Endodermal cell (in vitro differentiated cells): ENCODE measurements around the gene APCDD1. TPM values are rescaled to one million over a fixed set of nuclear protein-coding genes. Genes with fewer than 3 reads are reported as not detected.

Experiments
- DNase-seq: peaks from one replicate; pipeline ENCODE4 v3.0.0-alpha.2; 2017
- H3K27ac ChIP-seq: 2 replicates; pipeline ENCODE4 v1.5.1; 2013; ENCODE audit warnings: mild to moderate bottlenecking, low read depth, low read length, moderate library complexity
- H3K27me3 ChIP-seq: 2 replicates; pipeline ENCODE4 v1.6.1; 2013; ENCODE audit warnings: mild to moderate bottlenecking, low read length, moderate library complexity; ENCODE audit not compliant: insufficient read depth, control insufficient read depth, poor library complexity, severe bottlenecking
- H3K36me3 ChIP-seq: 2 replicates; pipeline ENCODE4 v1.7.0; 2013; ENCODE audit warnings: mild to moderate bottlenecking, low read length, moderate library complexity; ENCODE audit not compliant: control insufficient read depth, insufficient read depth
- H3K4me1 ChIP-seq: one replicate; pipeline ENCODE4 v1.7.0; 2013; ENCODE audit warnings: low read length; ENCODE audit not compliant: control insufficient read depth, insufficient read depth
- H3K4me3 ChIP-seq: 2 replicates; pipeline ENCODE4 v1.5.1; 2013; ENCODE audit warnings: mild to moderate bottlenecking, low read length, moderate library complexity
- H3K9ac ChIP-seq: 2 replicates; pipeline ENCODE4 v1.6.1; 2013; ENCODE audit warnings: mild to moderate bottlenecking, low read length, moderate library complexity; ENCODE audit not compliant: poor library complexity, severe bottlenecking; ENCODE audit errors: extremely low read depth
- H3K9me3 ChIP-seq: 2 replicates; pipeline ENCODE4 v1.6.1; 2013; ENCODE audit warnings: mild to moderate bottlenecking, low read length, moderate library complexity; ENCODE audit not compliant: control insufficient read depth
- H3K27ac Mint-ChIP-seq: 2 replicates; pipeline ENCODE4 v1.8.0; 2020; ENCODE audit warnings: mixed read lengths
- H3K27me3 Mint-ChIP-seq: 2 replicates; pipeline ENCODE4 v1.8.0; 2021; ENCODE audit warnings: mild to moderate bottlenecking, mixed read lengths; ENCODE audit not compliant: insufficient read depth
- H3K36me3 Mint-ChIP-seq: 2 replicates; pipeline ENCODE4 v1.8.0; 2020; ENCODE audit warnings: low read depth, mixed read lengths
- H3K4me1 Mint-ChIP-seq: 2 replicates; pipeline ENCODE4 v1.8.0; 2020; ENCODE audit warnings: mixed read lengths
- H3K4me3 Mint-ChIP-seq: 2 replicates; pipeline ENCODE4 v1.8.0; 2020; ENCODE audit warnings: mild to moderate bottlenecking, moderate library complexity, mixed read lengths
- H3K9me3 Mint-ChIP-seq: 2 replicates; pipeline ENCODE4 v1.8.0; 2020; ENCODE audit warnings: mild to moderate bottlenecking, mixed read lengths
- WGBS, 2 experiments: methylation state at CpG; one replicate each; pipeline versions ENCODE4 v1.1.5 to v1.1.7; 2013; ENCODE audit warnings: missing lambda C conversion rate in 2 of 2, mixed read lengths in 1 of 2; ENCODE audit not compliant: insufficient coverage in 1 of 2, insufficient read length in 1 of 2; 5-methylcytosine and 5-hydroxymethylcytosine counted together
- total RNA-seq, 2 donors: library from RNA; stranded (reverse); fragmentation: NEBNext Ultra II Directional in 1 of 2; extraction: Animal tissue kit (Norgen Biotek cat#: 25700) in 1 of 2; gene quantifications; 2 replicates in 1 of 2; 3 replicates in 1 of 2; pipeline ENCODE4 v1.2.1, GENCODE V29; 2021
- TF ChIP-seq, protein P1 (sequence below): fragments of 200-600 bp; sonication (generic); conservative IDR thresholded peaks from 2 replicates; pipeline ENCODE4 v1.5.0; 2021; ENCODE audit warnings: antibody characterized with exemption, mild to moderate bottlenecking

APCDD1 gene
- total RNA-seq, 2 donors from 2014 or later, result 6.5 to 9.0 TPM

DNA sequence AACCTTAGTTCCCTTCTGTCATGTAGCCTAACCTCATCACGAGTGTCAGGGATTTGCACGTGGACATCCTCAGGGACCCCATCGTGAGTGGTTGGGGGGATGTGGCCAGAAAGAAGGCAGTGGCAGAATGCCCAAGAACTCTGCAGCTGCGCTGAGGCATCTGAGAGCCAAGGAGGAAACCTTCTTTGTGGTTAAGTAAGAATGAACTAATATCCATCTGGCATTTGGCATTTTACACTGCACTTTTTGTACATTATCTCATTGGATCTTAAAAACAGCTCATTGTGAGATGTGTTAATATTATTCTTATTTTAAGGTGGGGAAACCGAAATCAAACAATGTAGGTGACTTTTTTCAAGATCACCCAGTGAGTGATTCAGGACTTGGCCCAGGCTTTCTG is 32.6 kb upstream of the APCDD1 start:
- DNase-seq, result no peak
- Histone ChIP-seq H3K9ac (no peak overlapping the region), H3K36me3 (no peaks in the 10 kb centered on the region), H3K4me3 (no peak overlapping the region), H3K9me3 (peaks cover 19% of the 10 kb centered on the region), H3K4me1 (no peaks in the 10 kb centered on the region), H3K27me3 (no peaks in the 10 kb centered on the region), H3K27ac (no peak overlapping the region)
- Mint-ChIP-seq H3K27ac (no peak overlapping the region), H3K4me3 (no peak overlapping the region), H3K36me3 (no peaks in the 10 kb centered on the region), H3K9me3 (peaks cover 15% of the 10 kb centered on the region), H3K4me1 (no peaks in the 10 kb centered on the region), H3K27me3 (peaks cover 3% of the 10 kb centered on the region)
- TF ChIP-seq, protein P1, sequence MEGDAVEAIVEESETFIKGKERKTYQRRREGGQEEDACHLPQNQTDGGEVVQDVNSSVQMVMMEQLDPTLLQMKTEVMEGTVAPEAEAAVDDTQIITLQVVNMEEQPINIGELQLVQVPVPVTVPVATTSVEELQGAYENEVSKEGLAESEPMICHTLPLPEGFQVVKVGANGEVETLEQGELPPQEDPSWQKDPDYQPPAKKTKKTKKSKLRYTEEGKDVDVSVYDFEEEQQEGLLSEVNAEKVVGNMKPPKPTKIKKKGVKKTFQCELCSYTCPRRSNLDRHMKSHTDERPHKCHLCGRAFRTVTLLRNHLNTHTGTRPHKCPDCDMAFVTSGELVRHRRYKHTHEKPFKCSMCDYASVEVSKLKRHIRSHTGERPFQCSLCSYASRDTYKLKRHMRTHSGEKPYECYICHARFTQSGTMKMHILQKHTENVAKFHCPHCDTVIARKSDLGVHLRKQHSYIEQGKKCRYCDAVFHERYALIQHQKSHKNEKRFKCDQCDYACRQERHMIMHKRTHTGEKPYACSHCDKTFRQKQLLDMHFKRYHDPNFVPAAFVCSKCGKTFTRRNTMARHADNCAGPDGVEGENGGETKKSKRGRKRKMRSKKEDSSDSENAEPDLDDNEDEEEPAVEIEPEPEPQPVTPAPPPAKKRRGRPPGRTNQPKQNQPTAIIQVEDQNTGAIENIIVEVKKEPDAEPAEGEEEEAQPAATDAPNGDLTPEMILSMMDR, result no peak
- WGBS, 2 experiments, result 93 to 100% methylated on average over 3 to 5 of the region's 5 CpGs

DNA sequence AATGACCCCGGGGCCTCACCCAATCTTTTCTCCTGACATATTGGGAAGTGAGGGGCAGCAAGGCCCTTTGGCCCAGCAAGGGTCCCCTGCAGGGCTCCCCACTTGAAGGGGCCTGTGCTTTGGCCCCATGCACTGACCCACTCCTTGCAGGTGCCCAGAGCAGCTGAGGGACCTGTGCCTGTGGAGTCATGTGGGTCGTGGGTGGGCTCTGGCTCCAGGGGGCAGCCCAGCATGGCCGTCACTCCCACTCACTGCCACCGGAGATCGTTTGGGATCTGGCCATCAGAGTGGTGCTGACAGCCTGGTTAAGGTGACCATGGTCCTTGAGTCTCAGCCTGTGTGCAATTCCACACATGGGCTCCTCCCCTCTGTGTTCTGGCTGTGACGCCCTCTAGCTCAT is 31.7 kb upstream of the APCDD1 start:
- no peaks in the 10 kb centered on the region for H3K4me1 ChIP-seq
- Mint-ChIP-seq H3K27ac (no peak overlapping the region), H3K4me1 (no peaks in the 10 kb centered on the region), H3K27me3 (no peaks in the 10 kb centered on the region), H3K4me3 (no peak overlapping the region), H3K9me3 (peaks cover 15% of the 10 kb centered on the region), H3K36me3 (no peaks in the 10 kb centered on the region)
- TF ChIP-seq, protein P1, result no peak
- no peaks in the 10 kb centered on the region for H3K36me3 ChIP-seq
- H3K27me3 ChIP-seq, result no peaks in the 10 kb centered on the region
- no peak overlapping the region for H3K27ac ChIP-seq
- H3K4me3 ChIP-seq, result no peak overlapping the region
- H3K9me3 ChIP-seq, result peaks cover 19% of the 10 kb centered on the region
- 95 to 100% methylated on average over 5 to 6 of the region's 6 CpGs for WGBS, 2 experiments
- DNase-seq, result peak; percentile 29
- no peak overlapping the region for H3K9ac ChIP-seq

DNA sequence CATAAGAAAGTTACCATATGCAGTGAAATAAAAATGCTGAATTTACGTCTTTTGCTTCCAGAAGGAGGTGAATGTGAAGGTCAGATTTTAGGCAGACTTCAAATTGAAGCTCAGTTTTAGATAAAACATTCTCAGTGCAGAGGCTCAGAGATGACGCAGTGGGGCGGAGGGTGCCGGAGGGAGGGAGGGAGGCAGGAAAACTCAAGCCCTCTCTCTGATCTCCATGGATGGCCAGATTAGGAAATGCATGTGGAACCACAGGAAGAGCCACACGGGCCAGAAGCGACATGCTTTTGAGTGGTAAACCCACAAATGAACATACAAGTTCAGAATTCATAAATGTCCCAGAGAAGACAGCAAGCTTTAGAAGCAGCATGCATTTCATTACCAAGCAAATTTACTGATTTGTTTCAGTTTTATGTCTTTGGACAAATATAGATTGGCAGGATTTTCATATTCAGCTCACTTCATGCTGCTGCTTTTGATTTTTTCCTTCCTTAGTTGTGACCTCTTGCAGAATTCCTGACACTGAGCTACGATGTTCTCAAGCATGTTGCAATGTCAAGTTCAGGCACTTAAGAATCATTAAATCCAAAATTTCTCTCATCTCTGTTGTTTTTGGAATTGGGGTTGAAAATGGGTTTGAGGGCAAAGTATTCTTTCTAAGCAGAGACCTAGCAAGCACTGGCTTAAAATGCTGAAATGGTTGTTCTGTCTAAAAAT is 29.7 kb upstream of the APCDD1 start:
- no peaks in the 10 kb centered on the region for H3K36me3 Mint-ChIP-seq
- 91% methylated on average over 5 to 7 of the region's 7 CpGs for WGBS, 2 experiments

More for the DNA sequence above, 29.7 kb upstream of the APCDD1 start:
- no peak overlapping the region for H3K9ac ChIP-seq
- Mint-ChIP-seq H3K4me3 (no peak overlapping the region), H3K27ac (no peak overlapping the region), H3K4me1 (no peaks in the 10 kb centered on the region), H3K9me3 (peaks cover 14% of the 10 kb centered on the region), H3K27me3 (no peaks in the 10 kb centered on the region)
- H3K4me1 ChIP-seq, result no peaks in the 10 kb centered on the region
- no peak for DNase-seq
- H3K36me3 ChIP-seq, result no peaks in the 10 kb centered on the region
- TF ChIP-seq, protein P1, result no peak
- H3K27ac ChIP-seq, result no peak overlapping the region
- H3K9me3 ChIP-seq, result peaks cover 15% of the 10 kb centered on the region
- H3K4me3 ChIP-seq, result no peak overlapping the region
- no peaks in the 10 kb centered on the region for H3K27me3 ChIP-seq
